Fibroblast of skin of back (primary cell): ENCODE measurements around the gene DNAJB4. TPM values are rescaled to one million over a fixed set of nuclear protein-coding genes. Genes with fewer than 3 reads are reported as not detected.
"Not testable (repeated sequence)": the region's sequence is repeated elsewhere in the genome, so short reads cannot be mapped to it uniquely, and the experiment has no call there.

Experiments
- DNase-seq: peaks from one replicate; pipeline ENCODE4 v3.0.0-alpha.2; 2013
- polyA plus RNA-seq, 2 experiments: library from polyadenylated mRNA; unstranded; fragments of 120-200 nt; gene quantifications; one replicate each; pipeline ENCODE4 v1.2.1, GENCODE V29; 2013; ENCODE audit not compliant: insufficient read length in 2 of 2

The DNAJB4 gene
- 44.8 TPM for polyA plus RNA-seq (2013, experiment 1 of 2; ENCODE audit: insufficient read length)
- polyA plus RNA-seq (2013, experiment 2 of 2; ENCODE audit: insufficient read length), result 50.3 TPM

- peak; percentile 98 for DNase-seq
Measured at GRCh38 chr1:78004719-78005447, at the start of gene DNAJB4. DNAJB4 (plus strand) TSS chr1:78004939; CDS start chr1:78005111, 172 bp downstream.

- no peak for DNase-seq
Measured at GRCh38 chr1:77955709-77956108, 49.0 kb upstream of the DNAJB4 start.

GRCh38 chr1:77956464-77956863 is 48.3 kb upstream of the DNAJB4 start:
- DNase-seq, result no peak

- DNase-seq, result no peak
Measured at GRCh38 chr1:77958391-77958790, 46.3 kb upstream of the DNAJB4 start.

- no peak for DNase-seq
Measured at GRCh38 chr1:77958850-77959249, 45.9 kb upstream of the DNAJB4 start.

- DNase-seq, result no peak
Measured at GRCh38 chr1:77961392-77961791, 43.3 kb upstream of the DNAJB4 start.

- no peak for DNase-seq
Measured at GRCh38 chr1:77966291-77966690, 38.4 kb upstream of the DNAJB4 start.

- DNase-seq, result peak; percentile 18
Measured at GRCh38 chr1:77970192-77970591, 34.5 kb upstream of the DNAJB4 start.

GRCh38 chr1:77972080-77972479 is 32.7 kb upstream of the DNAJB4 start:
- DNase-seq, result no peak

- DNase-seq, result peak; percentile 35
Measured at GRCh38 chr1:77975386-77975785, 29.4 kb upstream of the DNAJB4 start.

- peak; percentile 49 for DNase-seq
Measured at GRCh38 chr1:77975907-77976306, 28.8 kb upstream of the DNAJB4 start.

- no peak for DNase-seq
Measured at GRCh38 chr1:77976433-77977076, 28.2 kb upstream of the DNAJB4 start.

GRCh38 chr1:77977989-77978292 is 26.8 kb upstream of the DNAJB4 start:
- DNase-seq, result no peak

- DNase-seq, result peak; percentile 89
Measured at GRCh38 chr1:77978293-77978968, 26.3 kb upstream of the DNAJB4 start.

- DNase-seq, result peak; percentile 99
Measured at GRCh38 chr1:77978969-77979876, 25.5 kb upstream of the DNAJB4 start, which contains the start of gene FUBP1. FUBP1 (minus strand) TSS chr1:77979072; CDS start chr1:77979004, 68 bp downstream.

- DNase-seq, result not testable (repeated sequence)
Measured at GRCh38 chr1:77983352-77983996, 21.3 kb upstream of the DNAJB4 start.

- no peak for DNase-seq
Measured at GRCh38 chr1:77983997-77984355, 20.8 kb upstream of the DNAJB4 start.

GRCh38 chr1:77984629-77985028 is 20.1 kb upstream of the DNAJB4 start:
- DNase-seq, result no peak

- DNase-seq, result no peak
Measured at GRCh38 chr1:77986810-77987209, 17.9 kb upstream of the DNAJB4 start.

- no peak for DNase-seq
Measured at GRCh38 chr1:77987919-77988318, 16.8 kb upstream of the DNAJB4 start.

GRCh38 chr1:77989744-77990143 is 15.0 kb upstream of the DNAJB4 start:
- DNase-seq, result no peak

GRCh38 chr1:77990629-77991204 is 14.0 kb upstream of the DNAJB4 start:
- DNase-seq, result no peak
